Measurements from ENCODE around the gene TTC12. TPM values are rescaled to one million over a fixed set of nuclear protein-coding genes. Genes with fewer than 3 reads are reported as not detected.

TTC12 gene
- total RNA-seq, 2 donors from 2014 or later, result 31.1 to 36.5 TPM

- DNase-seq, result no peak
- peaks cover 3% of the 10 kb centered on the region for H3K4me1 Mint-ChIP-seq
- peaks cover 27% of the 10 kb centered on the region for H3K27me3 Mint-ChIP-seq
- H3K27ac Mint-ChIP-seq, result no peak overlapping the region
- no peak for ATAC-seq
- no peaks in the 10 kb centered on the region for H3K36me3 Mint-ChIP-seq (ENCODE audit: low read depth)
- H3K9me3 ChIP-seq (ENCODE audit: control insufficient read depth, low read length, poor library complexity, severe bottlenecking), result no peaks in the 10 kb centered on the region
- H3K4me3 Mint-ChIP-seq, result no peak overlapping the region
These were observed 96.2 kb downstream of the TTC12 start for GRCh38 chr11:113410414-113411135.

- Mint-ChIP-seq H3K36me3 (ENCODE audit: low read depth) (no peaks in the 10 kb centered on the region), H3K4me1 (peaks cover 3% of the 10 kb centered on the region), H3K27me3 (peaks cover 27% of the 10 kb centered on the region), H3K27ac (no peak overlapping the region), H3K4me3 (no peak overlapping the region)
- no peaks in the 10 kb centered on the region for H3K9me3 ChIP-seq (ENCODE audit: control insufficient read depth, low read length, poor library complexity, severe bottlenecking)
- ATAC-seq, result no peak
- DNase-seq, result no peak
These were observed 97.2 kb downstream of the TTC12 start for GRCh38 chr11:113411536-113411935.

- Mint-ChIP-seq H3K4me1 (peaks cover 3% of the 10 kb centered on the region), H3K4me3 (no peak overlapping the region), H3K36me3 (ENCODE audit: low read depth) (no peaks in the 10 kb centered on the region), H3K27me3 (peaks cover 28% of the 10 kb centered on the region), H3K27ac (no peak overlapping the region)
- no peaks in the 10 kb centered on the region for H3K9me3 ChIP-seq (ENCODE audit: control insufficient read depth, low read length, poor library complexity, severe bottlenecking)
- no peak for ATAC-seq
- DNase-seq, result no peak
These were observed 98.3 kb downstream of the TTC12 start for GRCh38 chr11:113412675-113413074.

- Mint-ChIP-seq H3K27me3 (peaks cover 35% of the 10 kb centered on the region), H3K36me3 (ENCODE audit: low read depth) (no peaks in the 10 kb centered on the region), H3K27ac (no peak overlapping the region), H3K4me3 (no peak overlapping the region), H3K4me1 (no peaks in the 10 kb centered on the region)
- no peak for ATAC-seq
- no peaks in the 10 kb centered on the region for H3K9me3 ChIP-seq (ENCODE audit: control insufficient read depth, low read length, poor library complexity, severe bottlenecking)
- no peak for DNase-seq
These were observed 101.0 kb downstream of the TTC12 start for GRCh38 chr11:113415343-113415742.

Other genes with a start within 250 kb of the TTC12 start
- gene ANKK1, start 73.2 kb downstream of the TTC12 start, total RNA-seq, result 1 to 10 TPM; 2.0 to 2.4 TPM
- gene DRD2, start 160.8 kb downstream of the TTC12 start, total RNA-seq, result not detected